ENCODE measurements around the gene AHI1.

- no peak for TF ChIP-seq CTCF (conservative IDR thresholded peaks at IDR 0.05; ENCODE audit: low read depth, low read length)
- no peak for TF ChIP-seq EZH2 (IDR thresholded peaks at IDR 0.05; ENCODE audit: borderline replicate concordance, low read depth, low read length, poor library complexity, severe bottlenecking)
Observed at GRCh38 chr6:135458051-135458450, 39.5 kb downstream of the AHI1 start.
